Measurements from ENCODE around the gene FXYD7.

DNA sequence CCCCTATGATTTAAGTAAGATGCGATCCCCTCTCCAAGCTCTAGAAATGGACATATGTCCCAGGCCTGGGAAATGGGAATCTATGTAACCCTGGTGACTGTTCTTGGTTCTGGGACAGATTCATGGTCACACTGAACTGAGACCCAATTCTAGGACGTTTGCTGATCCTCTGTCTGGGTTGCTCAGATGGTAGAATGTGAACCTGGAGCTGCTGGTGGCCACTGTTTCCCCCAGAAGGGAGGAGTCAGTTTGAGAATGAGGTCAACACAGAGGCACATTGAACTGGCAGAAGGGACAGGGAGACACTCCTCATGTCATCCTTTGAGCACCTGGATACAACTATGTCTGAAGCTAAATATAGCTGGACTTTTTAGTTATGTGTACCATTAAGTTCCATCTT is 56.4 kb downstream of the FXYD7 start:
- TF ChIP-seq, protein P1, sequence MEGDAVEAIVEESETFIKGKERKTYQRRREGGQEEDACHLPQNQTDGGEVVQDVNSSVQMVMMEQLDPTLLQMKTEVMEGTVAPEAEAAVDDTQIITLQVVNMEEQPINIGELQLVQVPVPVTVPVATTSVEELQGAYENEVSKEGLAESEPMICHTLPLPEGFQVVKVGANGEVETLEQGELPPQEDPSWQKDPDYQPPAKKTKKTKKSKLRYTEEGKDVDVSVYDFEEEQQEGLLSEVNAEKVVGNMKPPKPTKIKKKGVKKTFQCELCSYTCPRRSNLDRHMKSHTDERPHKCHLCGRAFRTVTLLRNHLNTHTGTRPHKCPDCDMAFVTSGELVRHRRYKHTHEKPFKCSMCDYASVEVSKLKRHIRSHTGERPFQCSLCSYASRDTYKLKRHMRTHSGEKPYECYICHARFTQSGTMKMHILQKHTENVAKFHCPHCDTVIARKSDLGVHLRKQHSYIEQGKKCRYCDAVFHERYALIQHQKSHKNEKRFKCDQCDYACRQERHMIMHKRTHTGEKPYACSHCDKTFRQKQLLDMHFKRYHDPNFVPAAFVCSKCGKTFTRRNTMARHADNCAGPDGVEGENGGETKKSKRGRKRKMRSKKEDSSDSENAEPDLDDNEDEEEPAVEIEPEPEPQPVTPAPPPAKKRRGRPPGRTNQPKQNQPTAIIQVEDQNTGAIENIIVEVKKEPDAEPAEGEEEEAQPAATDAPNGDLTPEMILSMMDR (conservative IDR thresholded peaks at IDR 0.05; ENCODE audit: low read depth, low read length): no peak
- TF ChIP-seq EZH2 (IDR thresholded peaks at IDR 0.05; ENCODE audit: low read length, unreplicated experiment) (no peak), EZH2phosphoT487 (IDR thresholded peaks at IDR 0.05; ENCODE audit: borderline replicate concordance, low read length) (no peak)
